KOPT-K1 (cell line): Measurements from ENCODE around the gene PRKCE.
A peak's percentile ranks its signal among the peaks of the same experiment; 100 is the strongest.

Experiments
- H3K27ac ChIP-seq: fragments of 200-600 bp; sonication (generic); 2 replicates; pipeline ENCODE4 v1.5.1; 2016; ENCODE audit warnings: antibody characterized with exemption, mild to moderate bottlenecking, low read depth, low read length; ENCODE audit not compliant: poor library complexity, severe bottlenecking
- H3K36me3 ChIP-seq: fragments of 200-600 bp; sonication (generic); 2 replicates; pipeline ENCODE4 v1.5.1; 2017; ENCODE audit warnings: antibody characterized with exemption, mild to moderate bottlenecking, low read length, moderate library complexity; ENCODE audit not compliant: insufficient read depth
- H3K9me3 ChIP-seq: fragments of 200-600 bp; sonication (generic); 2 replicates; pipeline ENCODE4 v1.5.1; 2017; ENCODE audit warnings: antibody characterized with exemption, low read length, mild to moderate bottlenecking; ENCODE audit not compliant: insufficient read depth, poor library complexity, severe bottlenecking

Gene PRKCE

GRCh38 chr2:45871025-45871424, 219.6 kb downstream of the PRKCE start:
- Histone ChIP-seq H3K27ac (no peak overlapping the region), H3K9me3 (peaks cover 2% of the 10 kb centered on the region), H3K36me3 (no peaks in the 10 kb centered on the region)

GRCh38 chr2:45871541-45871940, 220.1 kb downstream of the PRKCE start:
- no peaks in the 10 kb centered on the region for H3K36me3 ChIP-seq
- H3K27ac ChIP-seq, result no peak overlapping the region
- H3K9me3 ChIP-seq, result peaks cover 7% of the 10 kb centered on the region

DNA sequence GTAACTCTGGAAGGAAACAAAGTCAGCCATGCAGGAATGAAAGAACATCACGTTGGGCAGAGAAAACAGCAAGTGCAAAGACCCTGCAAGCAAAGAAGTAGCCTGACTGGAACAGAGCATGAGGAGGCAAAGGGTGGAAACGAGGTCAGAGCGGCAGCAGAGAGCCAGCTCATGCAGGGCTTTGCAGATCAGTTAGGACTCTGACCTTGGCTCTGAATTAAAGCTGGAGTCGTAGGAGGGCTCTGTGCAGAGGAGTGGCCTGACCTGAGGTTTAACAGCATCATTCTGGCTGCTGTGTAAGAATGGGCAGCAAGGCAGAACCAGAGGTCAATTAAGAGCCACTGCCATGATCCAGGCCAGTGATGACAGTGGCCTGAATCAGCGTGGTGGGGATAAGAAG, 220.7 kb downstream of the PRKCE start:
- H3K36me3 ChIP-seq, result no peaks in the 10 kb centered on the region
- H3K27ac ChIP-seq, result no peak overlapping the region
- peaks cover 14% of the 10 kb centered on the region for H3K9me3 ChIP-seq

DNA sequence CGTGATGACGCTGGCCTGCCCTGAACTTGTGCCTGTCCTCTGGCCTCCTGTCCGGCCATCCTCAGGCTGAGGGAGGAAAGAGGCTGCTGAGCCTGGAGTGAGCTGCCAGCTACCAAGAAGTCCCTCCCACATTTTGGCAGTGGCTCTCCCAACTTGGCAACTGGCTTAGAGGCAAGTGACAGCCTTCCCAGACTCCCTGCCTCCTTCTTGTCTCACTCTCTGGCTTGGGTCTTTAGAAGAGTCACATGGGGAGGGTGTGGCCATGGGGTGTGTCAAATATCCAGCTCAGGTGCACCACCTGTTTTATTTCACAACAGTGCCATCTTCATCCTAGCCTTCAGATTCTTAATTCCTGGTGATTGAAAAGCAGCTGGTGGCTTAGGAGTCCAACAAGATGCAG, 222.9 kb downstream of the PRKCE start:
- Histone ChIP-seq H3K9me3 (peaks cover 18% of the 10 kb centered on the region), H3K36me3 (no peaks in the 10 kb centered on the region), H3K27ac (no peak overlapping the region)

- H3K36me3 ChIP-seq, result no peaks in the 10 kb centered on the region
- H3K9me3 ChIP-seq, result peaks cover 18% of the 10 kb centered on the region
- no peak overlapping the region for H3K27ac ChIP-seq
These were observed 225.1 kb downstream of the PRKCE start for GRCh38 chr2:45876611-45877010.

- Histone ChIP-seq H3K9me3 (peaks cover 18% of the 10 kb centered on the region), H3K27ac (no peak overlapping the region), H3K36me3 (no peaks in the 10 kb centered on the region)
These were observed 227.9 kb downstream of the PRKCE start for GRCh38 chr2:45879406-45879805.

DNA sequence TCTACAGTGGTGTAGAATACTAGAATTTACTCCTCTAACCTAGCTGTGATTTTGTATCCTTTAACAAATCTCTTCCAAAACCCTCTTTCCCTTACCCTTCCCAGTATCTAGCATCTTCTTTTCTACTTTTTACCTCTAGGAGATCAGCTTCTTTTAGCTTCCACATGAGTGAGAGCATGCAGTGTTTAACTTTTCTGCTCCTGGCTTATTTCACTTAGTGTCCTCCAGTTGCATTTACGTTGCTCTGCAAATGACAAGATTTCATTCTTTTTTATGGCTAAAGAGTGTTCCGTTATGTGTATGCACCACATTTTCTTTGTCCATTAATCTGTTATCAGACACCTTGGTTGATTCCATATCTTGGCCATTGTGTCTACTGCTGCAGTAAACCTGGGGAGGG, 228.5 kb downstream of the PRKCE start:
- H3K9me3 ChIP-seq, result peaks cover 18% of the 10 kb centered on the region
- H3K27ac ChIP-seq, result no peak overlapping the region
- H3K36me3 ChIP-seq, result no peaks in the 10 kb centered on the region

- H3K9me3 ChIP-seq, result peaks cover 5% of the 10 kb centered on the region
- no peaks in the 10 kb centered on the region for H3K36me3 ChIP-seq
- H3K27ac ChIP-seq, result no peak overlapping the region
These were observed 230.6 kb downstream of the PRKCE start for GRCh38 chr2:45881970-45882581.

- no peak overlapping the region for H3K27ac ChIP-seq
- no peaks in the 10 kb centered on the region for H3K36me3 ChIP-seq
- peaks cover 2% of the 10 kb centered on the region for H3K9me3 ChIP-seq
These were observed 231.5 kb downstream of the PRKCE start for GRCh38 chr2:45882707-45883602.

DNA sequence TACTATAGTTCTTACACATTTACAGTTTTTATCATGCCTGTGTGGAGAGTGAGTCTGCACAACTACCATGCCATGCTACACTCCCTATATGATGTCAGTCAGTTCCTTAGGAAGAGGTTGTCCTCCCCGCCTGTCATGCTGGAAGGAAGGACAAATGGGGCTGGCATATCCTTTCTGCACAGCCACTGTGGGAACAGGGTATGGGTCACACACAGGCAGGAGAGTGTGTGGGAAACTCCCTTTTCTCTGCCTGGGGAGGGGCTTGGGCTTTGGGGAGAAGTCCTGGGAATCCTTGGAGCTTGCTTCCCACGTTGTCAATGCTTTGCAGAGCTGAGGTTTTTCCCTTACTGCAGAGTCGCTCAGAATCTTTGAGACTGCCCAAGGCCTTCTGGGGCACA, 232.1 kb downstream of the PRKCE start:
- Histone ChIP-seq H3K36me3 (no peaks in the 10 kb centered on the region), H3K9me3 (no peaks in the 10 kb centered on the region), H3K27ac (no peak overlapping the region)

- Histone ChIP-seq H3K36me3 (no peaks in the 10 kb centered on the region), H3K9me3 (no peaks in the 10 kb centered on the region), H3K27ac (no peak overlapping the region)
These were observed 232.7 kb downstream of the PRKCE start for GRCh38 chr2:45884126-45884525.

DNA sequence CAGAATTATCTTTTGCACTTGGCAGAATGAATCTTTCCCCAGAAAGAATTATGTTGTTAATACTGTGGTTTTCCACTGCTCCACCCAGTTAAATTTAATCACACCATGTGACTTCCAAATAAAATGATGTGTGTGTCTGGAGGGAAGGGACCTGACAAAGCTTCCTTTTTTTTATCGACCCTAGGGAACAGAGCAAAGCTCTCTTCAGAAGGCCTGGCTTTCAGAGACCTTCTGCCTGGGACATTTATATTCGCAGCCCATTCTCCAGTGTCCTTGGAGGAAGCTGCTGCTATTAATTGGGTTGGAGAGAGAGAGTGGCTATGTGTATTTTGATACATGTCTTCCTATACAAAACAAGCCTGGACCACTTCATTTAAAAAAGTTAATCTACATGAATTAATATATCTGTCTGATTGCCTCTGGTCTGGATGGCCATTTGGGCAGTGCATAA, 233.7 kb downstream of the PRKCE start:
- no peaks in the 10 kb centered on the region for H3K36me3 ChIP-seq
- no peak overlapping the region for H3K27ac ChIP-seq
- H3K9me3 ChIP-seq, result no peaks in the 10 kb centered on the region

- Histone ChIP-seq H3K9me3 (no peaks in the 10 kb centered on the region), H3K36me3 (no peaks in the 10 kb centered on the region), H3K27ac (no peak overlapping the region)
These were observed 234.7 kb downstream of the PRKCE start for GRCh38 chr2:45886171-45886663.

DNA sequence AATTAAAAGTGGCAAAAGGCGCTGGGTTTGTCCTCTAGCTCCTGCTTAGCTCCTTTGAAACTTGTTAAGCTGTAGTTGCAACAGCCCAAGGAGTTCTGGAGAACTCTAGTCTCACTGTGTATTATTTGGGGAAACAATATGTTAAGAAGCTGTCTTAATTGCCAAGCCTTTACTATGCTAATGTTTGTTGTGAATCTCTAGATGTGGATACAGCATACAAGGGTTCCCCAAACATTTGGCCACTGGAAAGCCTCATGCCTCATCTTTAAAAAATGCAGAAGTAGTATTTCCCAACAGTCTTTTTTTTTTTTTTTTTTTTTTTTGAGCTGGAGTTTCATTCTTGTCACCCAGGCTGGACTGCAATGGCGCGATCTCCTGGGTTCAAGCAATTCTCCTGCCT, 236.7 kb downstream of the PRKCE start:
- Histone ChIP-seq H3K27ac (peak overlapping the region; percentile 79), H3K36me3 (no peaks in the 10 kb centered on the region), H3K9me3 (no peaks in the 10 kb centered on the region)

DNA sequence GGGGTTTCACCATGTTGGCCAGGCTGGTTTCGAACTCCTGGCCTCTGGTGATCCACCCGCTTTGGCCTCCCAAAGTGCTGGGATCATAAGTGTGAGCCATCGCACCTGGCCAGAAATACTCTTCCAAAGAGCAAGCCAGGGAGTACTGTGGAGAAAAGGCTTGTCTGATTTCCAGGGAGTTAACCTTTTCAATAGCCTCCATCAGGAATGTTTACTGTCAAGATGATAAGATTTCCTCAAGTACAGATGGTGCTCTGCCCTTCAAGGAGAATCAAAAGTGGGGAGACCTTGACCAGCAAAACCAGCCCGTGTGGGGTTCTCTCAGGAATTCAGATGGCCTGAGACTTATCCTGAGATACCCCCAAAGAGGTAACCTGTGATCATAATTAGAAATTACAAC, 237.2 kb downstream of the PRKCE start:
- H3K27ac ChIP-seq, result peak overlapping the region; percentile 79

More for the DNA sequence above, 237.2 kb downstream of the PRKCE start:
- Histone ChIP-seq H3K36me3 (no peaks in the 10 kb centered on the region), H3K9me3 (no peaks in the 10 kb centered on the region)
